SIG-M5 (cell line): ENCODE measurements around the gene PDIA4.
"Not testable (repeated sequence)": the region's sequence is repeated elsewhere in the genome, so short reads cannot be mapped to it uniquely, and the experiment has no call there.

ENCODE experiments used
- DNase-seq: peaks from one replicate; lab custom pipeline; 2025; lab: John Stamatoyannopoulos, UW

The PDIA4 gene

DNA sequence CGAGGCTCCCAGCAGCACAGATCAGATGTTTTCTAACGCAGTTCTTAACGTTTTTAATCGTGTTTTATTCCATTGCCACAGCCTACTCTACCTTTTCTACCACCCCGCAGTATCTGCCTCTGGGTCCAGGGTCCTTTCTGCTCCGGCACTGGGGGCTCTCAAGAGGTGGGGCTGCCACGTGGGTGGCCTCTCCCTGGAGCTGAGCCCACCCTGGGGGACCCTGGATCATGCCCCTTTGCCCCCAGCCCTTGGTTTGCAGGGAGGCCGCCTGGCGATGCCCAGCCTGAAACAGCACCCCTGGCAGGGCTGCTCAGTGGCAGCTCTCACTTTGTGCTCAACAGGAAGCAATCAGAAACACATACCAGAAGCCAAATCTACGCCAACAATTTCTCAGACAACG, 25.3 kb downstream of the PDIA4 start:
- DNase-seq = no peak

GRCh38 chr7:149002604-149003003, 25.7 kb downstream of the PDIA4 start:
- no peak for DNase-seq

- no peak for DNase-seq
Measured at GRCh38 chr7:149001427-149002068, 26.8 kb downstream of the PDIA4 start.

GRCh38 chr7:149000961-149001360, 27.3 kb downstream of the PDIA4 start:
- DNase-seq = no peak

- no peak for DNase-seq
Measured at GRCh38 chr7:148999192-148999591, 29.1 kb downstream of the PDIA4 start.

- DNase-seq = no peak
Measured at GRCh38 chr7:148997497-148997896, 30.8 kb downstream of the PDIA4 start.

- DNase-seq = no peak
Measured at GRCh38 chr7:148994576-148994975, 33.7 kb downstream of the PDIA4 start.

DNA sequence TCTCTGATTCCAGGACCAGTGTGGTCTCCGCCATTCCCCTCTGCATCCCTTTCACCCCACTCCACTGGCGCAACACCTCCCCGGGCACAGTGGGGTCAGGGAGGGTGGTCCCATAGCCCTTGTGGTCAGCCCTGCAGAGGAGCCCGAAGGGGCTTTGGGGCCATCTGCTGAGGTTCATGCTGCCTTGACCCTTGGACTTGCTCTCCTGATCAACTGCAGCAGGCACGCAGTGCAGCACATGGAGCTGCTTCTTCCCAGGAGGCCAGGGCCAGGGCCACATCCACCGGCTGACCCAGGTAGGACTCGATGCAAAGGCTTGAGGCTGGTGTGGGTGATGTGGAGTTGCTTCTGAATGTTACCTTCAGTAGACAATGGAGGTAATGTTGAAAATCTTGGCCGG, 35.1 kb downstream of the PDIA4 start:
- DNase-seq = no peak

DNA sequence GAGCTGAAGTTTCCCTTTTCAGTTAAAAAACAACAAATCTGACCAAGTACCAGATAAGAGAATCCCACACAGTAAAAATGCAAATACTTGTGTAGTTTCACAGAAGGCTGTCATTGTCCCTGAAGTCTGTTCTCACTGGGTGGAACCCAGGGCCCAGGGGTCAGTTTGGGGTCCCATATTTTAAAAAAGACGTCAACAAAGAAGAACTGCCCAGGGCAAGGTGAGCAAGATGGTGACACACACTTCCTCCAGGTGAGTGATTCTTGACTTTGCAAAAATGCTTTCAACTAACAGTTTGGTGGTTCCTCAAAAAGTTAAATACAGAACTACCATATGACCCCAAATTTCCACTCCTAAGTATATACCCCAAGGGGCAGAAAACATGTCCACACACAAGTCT, 36.8 kb downstream of the PDIA4 start:
- no peak for DNase-seq

- DNase-seq = no peak
Measured at GRCh38 chr7:148987751-148988512, 40.4 kb downstream of the PDIA4 start.

- peak; percentile 28 for DNase-seq
Measured at GRCh38 chr7:148987010-148987750, 41.1 kb downstream of the PDIA4 start.

- no peak for DNase-seq
Measured at GRCh38 chr7:148986742-148987009, 41.6 kb downstream of the PDIA4 start.

DNA sequence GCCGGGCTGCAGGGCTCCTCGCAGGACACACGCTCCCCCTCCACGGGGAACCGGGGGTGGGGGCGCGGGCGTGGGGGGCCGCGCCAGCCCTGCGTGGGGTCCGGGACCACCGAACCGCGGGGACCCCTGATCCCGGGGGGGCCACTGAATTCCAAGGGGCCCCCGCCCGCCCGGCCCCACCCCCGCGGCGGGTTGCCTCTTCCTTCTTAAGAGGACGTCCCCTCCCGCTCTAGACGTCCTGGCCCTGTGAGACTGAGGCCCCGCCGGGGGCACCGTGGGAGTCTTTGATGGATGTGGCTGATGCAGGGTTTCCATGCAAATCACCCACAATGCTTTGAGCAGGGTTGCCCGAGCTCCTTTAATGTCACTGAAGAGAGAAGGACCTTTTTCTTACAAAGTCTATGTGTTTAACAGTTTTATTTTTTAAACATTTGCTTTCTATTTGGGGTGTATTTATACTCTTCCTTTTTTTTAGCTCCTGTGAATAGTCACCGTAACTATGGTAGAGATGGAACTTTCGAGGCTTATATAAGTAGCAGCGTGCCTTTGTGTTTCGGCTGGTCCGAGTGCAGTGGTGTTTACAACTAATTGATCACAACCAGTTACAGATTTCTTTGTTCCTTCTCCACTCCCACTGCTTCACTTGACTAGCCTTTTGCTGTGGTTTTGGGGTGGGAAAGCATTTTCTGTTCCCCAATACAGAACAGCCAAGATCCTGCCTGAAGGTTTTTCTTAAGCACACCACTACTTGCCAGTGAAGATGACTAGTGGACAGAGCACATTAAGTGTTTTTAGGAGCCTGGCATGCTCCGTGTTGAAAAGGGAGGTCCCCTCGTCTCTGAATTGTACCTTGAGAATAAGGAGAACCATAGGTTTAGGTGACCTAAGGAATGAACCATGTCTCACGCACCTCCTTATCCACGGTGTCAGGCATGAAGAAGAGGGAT, 44.8 kb downstream of the PDIA4 start:
- DNase-seq = peak; percentile 40

GRCh38 chr7:148982654-148983199, 45.6 kb downstream of the PDIA4 start:
- no peak for DNase-seq

- no peak for DNase-seq
Measured at GRCh38 chr7:148979827-148980226, 48.5 kb downstream of the PDIA4 start.

DNA sequence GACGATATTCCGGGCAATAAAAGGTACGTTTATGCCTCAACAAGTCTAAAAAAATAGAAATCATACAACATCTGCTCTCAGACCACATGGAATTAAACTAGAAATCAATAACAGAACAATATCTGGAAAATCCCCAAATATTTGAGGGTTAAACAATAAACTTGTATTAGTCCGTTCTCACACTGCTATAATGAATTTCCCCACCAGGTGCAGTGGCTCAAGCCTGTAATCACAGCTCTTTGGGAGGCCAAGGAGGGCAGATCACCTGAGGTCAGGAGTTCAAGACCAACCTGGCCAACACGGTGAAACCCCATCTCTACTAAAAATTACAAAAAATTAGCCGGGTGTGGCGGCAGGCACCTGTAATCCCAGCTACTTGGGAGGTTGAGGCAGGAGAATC, 49.2 kb downstream of the PDIA4 start:
- not testable (repeated sequence) for DNase-seq

DNA sequence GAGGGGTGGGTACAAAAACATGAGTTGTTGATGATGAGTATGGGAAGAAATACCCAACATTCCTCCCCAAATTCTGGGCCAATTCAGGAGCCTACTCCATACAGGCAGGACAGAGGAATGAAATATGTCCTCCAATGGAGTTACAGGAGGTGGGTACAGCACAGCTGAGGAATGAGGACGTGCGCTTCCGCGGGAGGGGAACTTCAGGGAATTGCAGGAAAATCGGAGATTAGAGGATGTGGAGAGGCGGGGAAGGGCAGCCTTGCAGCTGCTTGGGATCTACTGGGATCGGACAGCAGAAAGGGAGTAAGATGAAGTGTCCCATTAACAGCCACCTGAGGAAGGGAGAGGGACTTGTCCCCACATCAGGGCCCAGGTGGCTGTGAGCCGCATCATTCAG, 50.2 kb downstream of the PDIA4 start:
- no peak for DNase-seq

GRCh38 chr7:148975896-148976295, 52.4 kb downstream of the PDIA4 start:
- DNase-seq = no peak

DNA sequence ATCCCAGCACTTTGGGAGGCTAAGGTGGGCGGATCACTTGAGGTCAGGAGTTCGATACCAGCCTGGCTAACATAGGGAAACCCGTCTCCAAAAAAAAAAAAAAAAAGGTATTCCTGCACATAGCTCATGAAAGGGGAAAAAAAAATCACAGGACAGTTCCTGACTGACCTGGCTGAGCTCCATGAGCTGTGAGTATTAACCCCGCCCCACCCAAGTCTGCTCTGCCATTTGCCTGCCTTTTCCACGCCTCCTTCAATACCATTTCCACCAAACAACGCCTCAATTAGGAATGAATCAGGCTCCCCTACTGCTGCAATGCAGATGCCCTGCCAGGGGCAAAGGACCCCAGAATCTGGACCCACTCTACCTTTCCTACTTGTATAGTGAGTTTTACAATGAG, 55.0 kb downstream of the PDIA4 start:
- no peak for DNase-seq

- no peak for DNase-seq
Measured at GRCh38 chr7:148972375-148972774, 55.9 kb downstream of the PDIA4 start.

DNA sequence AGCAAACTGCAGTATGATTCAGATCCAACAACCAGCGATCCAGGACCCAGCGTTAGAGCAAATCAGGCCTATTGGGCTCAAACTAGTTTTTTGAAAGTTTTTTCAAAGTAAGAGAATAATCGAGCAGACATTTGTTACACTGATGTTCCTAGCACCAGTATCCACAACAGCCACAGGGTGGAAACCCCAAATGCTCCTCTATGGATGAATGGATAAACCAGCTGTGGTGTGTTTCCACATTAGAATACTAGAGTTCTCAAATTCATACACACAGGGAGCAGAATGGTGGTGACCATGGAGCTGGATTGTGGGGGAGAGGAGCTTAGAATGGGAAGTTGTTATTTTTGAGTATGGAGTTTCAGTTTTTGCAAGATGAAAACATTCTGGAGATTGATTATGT, 60.7 kb downstream of the PDIA4 start:
- DNase-seq = no peak

DNA sequence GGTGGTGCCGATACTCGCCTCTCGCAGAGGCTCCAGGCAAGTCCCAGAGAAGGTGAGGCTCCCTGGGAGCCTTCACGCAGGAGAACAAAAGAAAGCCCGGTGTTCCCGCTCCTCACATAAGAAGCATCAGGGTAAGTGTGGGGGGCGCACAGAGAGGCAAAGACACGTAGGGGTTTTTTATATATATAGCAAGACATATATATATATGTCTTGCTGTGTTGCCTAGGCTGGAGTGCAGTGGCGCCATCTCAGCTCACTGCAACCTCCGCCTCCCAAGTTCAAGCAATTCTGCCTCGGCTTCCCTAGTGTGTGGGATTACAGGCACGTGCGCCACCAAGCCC, 61.3 kb downstream of the PDIA4 start:
- no peak for DNase-seq
